ENCODE results near the gene SDK1.
"Not testable (repeated sequence)": the region's sequence is repeated elsewhere in the genome, so short reads cannot be mapped to it uniquely, and the experiment has no call there.

The SDK1 gene

DNA sequence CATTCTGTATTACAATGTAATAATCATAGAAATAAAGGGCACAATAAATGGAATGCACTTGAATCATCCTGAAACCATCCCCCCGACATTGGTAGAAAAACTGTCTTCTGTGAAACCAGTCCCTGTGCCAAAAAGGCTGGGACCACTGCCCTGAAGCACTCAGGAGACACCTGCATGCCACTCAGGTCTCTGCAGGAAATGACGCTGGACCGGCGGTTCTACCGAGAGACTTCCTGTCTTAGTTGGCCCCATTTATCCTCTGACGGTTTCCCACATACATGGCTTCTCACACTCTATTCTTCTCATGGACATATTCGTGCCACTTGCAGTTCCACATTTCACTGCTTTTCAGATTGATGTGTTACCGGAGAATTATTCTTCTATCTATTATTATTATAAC is 617.5 kb downstream of the SDK1 start:
- Histone ChIP-seq H3K4me1 (ENCODE audit: control insufficient read depth, insufficient read depth, low read length) (no peaks in the 10 kb centered on the region), H3K4me3 (ENCODE audit: low read length) (no peak overlapping the region), H3K9me3 (ENCODE audit: control insufficient read depth, low read length) (no peaks in the 10 kb centered on the region), H3K9ac (ENCODE audit: low read length) (no peak overlapping the region), H3K36me3 (ENCODE audit: control insufficient read depth, insufficient read depth, low read length) (no peaks in the 10 kb centered on the region), H3K27me3 (ENCODE audit: control insufficient read depth, insufficient read depth, low read length) (no peaks in the 10 kb centered on the region)

DNA sequence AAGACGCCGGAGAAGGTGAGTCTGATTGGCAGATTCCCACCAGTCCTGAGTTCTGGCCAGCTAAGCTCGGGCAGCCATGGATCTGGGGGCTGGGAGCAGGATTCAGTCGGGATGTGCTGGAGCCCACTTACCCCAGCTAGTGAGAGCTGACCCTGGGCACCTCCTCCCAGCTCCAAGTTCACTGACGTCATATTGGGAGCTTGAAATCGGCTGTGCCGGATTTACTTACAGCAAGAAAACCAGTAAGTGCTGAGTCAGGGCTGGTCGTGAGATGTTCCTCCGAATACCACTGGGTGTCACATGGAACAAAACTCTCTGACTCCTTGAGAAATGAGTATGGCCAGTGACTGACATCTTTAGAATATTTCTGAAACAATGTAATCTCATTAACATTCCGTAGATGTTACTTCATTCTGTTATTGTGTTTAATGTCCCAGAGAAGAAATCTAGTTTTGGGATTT is 621.2 kb downstream of the SDK1 start:
- Histone ChIP-seq H3K9ac (ENCODE audit: low read length) (no peak overlapping the region), H3K9me3 (ENCODE audit: control insufficient read depth, low read length) (no peaks in the 10 kb centered on the region), H3K27me3 (ENCODE audit: control insufficient read depth, insufficient read depth, low read length) (no peaks in the 10 kb centered on the region), H3K36me3 (ENCODE audit: control insufficient read depth, insufficient read depth, low read length) (no peaks in the 10 kb centered on the region), H3K4me3 (ENCODE audit: low read length) (no peak overlapping the region), H3K4me1 (ENCODE audit: control insufficient read depth, insufficient read depth, low read length) (no peaks in the 10 kb centered on the region)

DNA sequence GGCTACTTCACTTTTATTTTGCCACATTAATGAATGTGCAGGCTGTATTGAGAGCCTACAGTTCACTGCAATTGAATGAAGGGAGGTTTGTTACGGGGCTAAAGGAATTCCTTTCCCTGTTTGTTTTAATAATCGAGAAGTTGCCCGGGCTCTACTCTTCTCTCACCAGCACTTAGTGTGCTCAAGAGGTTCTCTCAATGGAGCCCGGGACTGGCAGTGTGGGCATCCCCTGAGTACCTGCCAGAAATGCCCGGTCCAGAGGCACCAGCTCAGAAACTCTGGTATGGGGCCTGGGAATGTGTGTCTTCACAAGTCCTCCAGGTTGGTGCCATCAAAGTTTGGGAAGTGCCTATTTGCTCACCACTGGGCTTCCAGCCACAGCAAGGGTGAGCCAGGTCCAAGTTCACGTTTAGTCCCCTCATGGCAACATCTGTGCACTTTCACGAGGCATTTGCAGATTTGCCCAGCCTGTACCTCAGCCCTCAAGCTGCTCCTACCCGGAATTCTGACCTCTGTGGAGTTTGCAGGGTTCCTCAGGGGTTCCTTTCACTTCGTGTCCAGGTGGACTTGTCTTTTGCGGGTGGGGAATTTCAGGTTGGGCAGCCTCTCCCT is 622.4 kb downstream of the SDK1 start:
- no peaks in the 10 kb centered on the region for H3K27me3 ChIP-seq (ENCODE audit: control insufficient read depth, insufficient read depth, low read length)
- H3K9ac ChIP-seq (ENCODE audit: low read length): no peak overlapping the region
- no peaks in the 10 kb centered on the region for H3K4me1 ChIP-seq (ENCODE audit: control insufficient read depth, insufficient read depth, low read length)
- no peaks in the 10 kb centered on the region for H3K9me3 ChIP-seq (ENCODE audit: control insufficient read depth, low read length)
- no peak overlapping the region for H3K4me3 ChIP-seq (ENCODE audit: low read length)
- H3K36me3 ChIP-seq (ENCODE audit: control insufficient read depth, insufficient read depth, low read length): no peaks in the 10 kb centered on the region

DNA sequence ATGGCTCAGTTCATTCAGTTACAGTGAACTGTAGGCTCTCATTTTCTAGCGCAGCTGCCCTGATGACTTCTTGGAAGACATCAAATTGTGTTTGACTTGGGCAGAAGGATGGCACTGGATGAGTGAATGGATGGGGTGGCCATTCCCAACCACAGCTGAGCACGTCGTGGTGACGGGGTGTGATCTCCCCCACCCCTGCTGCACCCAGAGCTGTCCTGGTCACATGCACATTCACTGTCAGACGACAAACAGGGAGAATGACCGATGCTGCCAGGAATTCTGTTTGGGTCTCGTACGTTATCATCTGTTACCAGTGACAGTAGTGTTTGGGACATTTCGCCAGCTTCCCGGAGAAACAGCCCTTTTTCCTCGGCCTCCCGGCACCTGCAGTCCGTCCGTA is 623.2 kb downstream of the SDK1 start:
- no peaks in the 10 kb centered on the region for H3K27me3 ChIP-seq (ENCODE audit: control insufficient read depth, insufficient read depth, low read length)
- no peak overlapping the region for H3K9ac ChIP-seq (ENCODE audit: low read length)
- H3K4me3 ChIP-seq (ENCODE audit: low read length): no peak overlapping the region
- no peaks in the 10 kb centered on the region for H3K4me1 ChIP-seq (ENCODE audit: control insufficient read depth, insufficient read depth, low read length)
- H3K9me3 ChIP-seq (ENCODE audit: control insufficient read depth, low read length): no peaks in the 10 kb centered on the region
- no peaks in the 10 kb centered on the region for H3K36me3 ChIP-seq (ENCODE audit: control insufficient read depth, insufficient read depth, low read length)

DNA sequence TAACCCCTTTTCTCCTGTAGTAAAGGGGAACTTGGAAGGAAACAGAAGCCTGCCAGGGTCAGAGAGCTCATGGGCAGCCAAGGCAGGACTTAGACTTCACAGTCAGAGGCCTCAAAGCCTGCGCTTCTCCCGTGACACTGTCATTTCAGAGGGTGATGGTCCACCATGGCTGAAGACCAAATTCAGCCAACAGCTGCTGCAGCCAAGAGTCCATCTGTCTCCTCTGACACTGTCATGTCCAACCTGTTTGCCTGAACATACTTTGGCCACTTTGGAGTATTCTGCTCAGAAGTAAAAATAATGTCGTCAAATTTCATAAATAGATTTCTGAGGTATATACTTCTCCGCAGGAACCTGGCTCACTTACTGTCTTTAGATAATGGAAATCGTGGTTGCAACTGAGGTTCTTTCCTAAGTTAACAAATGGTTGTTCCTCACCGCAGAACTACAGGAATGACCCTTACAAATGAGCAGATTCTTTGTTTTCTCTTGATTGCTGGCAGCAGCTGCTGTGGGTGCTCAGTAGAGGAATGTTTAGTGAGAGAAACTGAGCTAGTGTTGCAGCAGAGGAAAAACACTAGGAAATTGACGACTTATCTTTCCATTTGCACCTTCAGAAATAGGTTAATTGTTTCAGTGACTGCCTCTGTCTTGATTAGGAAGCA is 626.5 kb downstream of the SDK1 start:
- H3K4me3 ChIP-seq (ENCODE audit: low read length): no peak overlapping the region

DNA sequence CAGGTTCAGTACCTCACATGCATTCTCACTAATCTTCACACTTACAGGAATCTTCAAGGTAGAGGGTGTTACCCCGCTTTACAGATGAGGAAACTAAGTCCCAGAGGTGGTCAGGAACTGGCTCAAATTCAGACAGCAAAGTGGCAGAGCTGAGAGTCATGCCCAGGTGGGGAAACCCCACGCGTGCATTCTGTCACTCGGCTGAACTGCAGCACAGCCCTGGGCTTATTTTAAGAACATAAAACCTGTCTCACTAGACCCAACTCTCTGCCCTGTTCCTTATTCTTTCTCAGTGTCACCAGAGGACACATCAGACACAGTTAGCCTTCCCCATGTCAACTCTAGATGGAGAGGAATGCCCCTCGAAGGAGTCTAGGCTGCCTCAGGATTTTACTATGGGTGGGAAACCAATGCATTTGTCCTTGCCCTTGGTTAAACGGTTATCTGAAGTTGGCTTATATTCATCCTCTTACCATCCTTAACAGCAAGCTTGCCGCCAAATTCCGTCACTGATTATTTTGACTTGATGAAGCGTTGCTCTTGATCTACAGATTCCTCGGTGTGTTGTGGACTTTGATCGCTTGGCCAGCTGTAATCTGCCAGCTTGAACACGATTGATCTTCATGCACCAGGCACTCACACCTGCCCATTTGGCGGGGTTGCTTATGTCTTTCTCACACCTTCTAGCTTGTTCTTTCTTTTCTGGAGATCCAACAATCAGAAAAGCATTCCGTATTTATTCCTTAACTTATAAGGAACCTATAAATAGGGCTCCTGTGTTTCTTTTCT is 627.9 kb downstream of the SDK1 start:
- Histone ChIP-seq H3K36me3 (ENCODE audit: control insufficient read depth, insufficient read depth, low read length) (no peaks in the 10 kb centered on the region), H3K4me1 (ENCODE audit: control insufficient read depth, insufficient read depth, low read length) (no peaks in the 10 kb centered on the region), H3K9me3 (ENCODE audit: control insufficient read depth, low read length) (no peaks in the 10 kb centered on the region), H3K4me3 (ENCODE audit: low read length) (no peak overlapping the region), H3K9ac (ENCODE audit: low read length) (no peak overlapping the region), H3K27me3 (ENCODE audit: control insufficient read depth, insufficient read depth, low read length) (no peaks in the 10 kb centered on the region)

More for the DNA sequence above, 626.5 kb downstream of the SDK1 start:
- Histone ChIP-seq H3K4me1 (ENCODE audit: control insufficient read depth, insufficient read depth, low read length) (no peaks in the 10 kb centered on the region), H3K9me3 (ENCODE audit: control insufficient read depth, low read length) (no peaks in the 10 kb centered on the region), H3K9ac (ENCODE audit: low read length) (no peak overlapping the region), H3K36me3 (ENCODE audit: control insufficient read depth, insufficient read depth, low read length) (no peaks in the 10 kb centered on the region), H3K27me3 (ENCODE audit: control insufficient read depth, insufficient read depth, low read length) (no peaks in the 10 kb centered on the region)

DNA sequence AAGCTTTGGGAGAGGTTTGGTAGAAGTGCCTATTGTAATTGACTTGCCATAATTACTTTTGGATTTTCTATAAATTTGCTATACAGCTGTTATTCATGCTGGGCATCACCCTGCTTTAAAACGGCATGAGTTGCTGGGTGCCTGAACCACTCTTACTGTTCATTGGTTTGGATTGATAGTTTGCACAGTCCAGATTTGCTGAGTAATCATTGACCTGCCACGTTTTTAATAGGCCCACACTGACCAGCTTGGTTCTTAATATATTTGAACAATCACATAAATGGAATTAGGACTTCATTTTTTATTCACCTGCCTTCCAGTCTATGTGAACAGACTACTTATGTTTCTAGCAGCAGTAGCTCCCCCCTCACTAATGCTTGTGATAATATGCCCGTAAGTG is 630.8 kb downstream of the SDK1 start:
- no peaks in the 10 kb centered on the region for H3K4me1 ChIP-seq (ENCODE audit: control insufficient read depth, insufficient read depth, low read length)
- H3K36me3 ChIP-seq (ENCODE audit: control insufficient read depth, insufficient read depth, low read length): no peaks in the 10 kb centered on the region
- H3K27me3 ChIP-seq (ENCODE audit: control insufficient read depth, insufficient read depth, low read length): no peaks in the 10 kb centered on the region
- no peak overlapping the region for H3K4me3 ChIP-seq (ENCODE audit: low read length)
- no peak overlapping the region for H3K9ac ChIP-seq (ENCODE audit: low read length)
- H3K9me3 ChIP-seq (ENCODE audit: control insufficient read depth, low read length): no peaks in the 10 kb centered on the region

DNA sequence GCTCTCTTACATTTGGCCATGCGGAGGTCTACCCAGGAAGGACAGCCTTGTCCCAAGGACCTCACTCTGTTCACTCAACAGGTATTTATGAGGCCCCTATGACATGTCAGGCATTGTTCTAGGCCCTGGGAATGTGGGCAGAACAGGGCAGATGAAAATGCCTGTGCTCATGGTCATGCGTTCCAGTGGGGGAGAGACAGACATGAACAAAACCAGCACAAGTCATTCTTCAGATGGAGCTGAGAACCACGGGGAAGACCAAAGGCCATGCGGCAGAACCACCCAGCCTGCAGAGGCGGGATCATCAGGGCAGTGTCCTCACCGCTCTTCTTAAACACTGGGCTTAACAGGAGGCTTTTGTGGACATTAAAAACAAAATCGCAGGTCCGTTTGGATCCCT is 636.1 kb downstream of the SDK1 start:
- Histone ChIP-seq H3K4me1 (ENCODE audit: control insufficient read depth, insufficient read depth, low read length) (no peaks in the 10 kb centered on the region), H3K4me3 (ENCODE audit: low read length) (no peak overlapping the region), H3K27me3 (ENCODE audit: control insufficient read depth, insufficient read depth, low read length) (no peaks in the 10 kb centered on the region), H3K9me3 (ENCODE audit: control insufficient read depth, low read length) (no peaks in the 10 kb centered on the region), H3K9ac (ENCODE audit: low read length) (no peak overlapping the region), H3K36me3 (ENCODE audit: control insufficient read depth, insufficient read depth, low read length) (no peaks in the 10 kb centered on the region)

DNA sequence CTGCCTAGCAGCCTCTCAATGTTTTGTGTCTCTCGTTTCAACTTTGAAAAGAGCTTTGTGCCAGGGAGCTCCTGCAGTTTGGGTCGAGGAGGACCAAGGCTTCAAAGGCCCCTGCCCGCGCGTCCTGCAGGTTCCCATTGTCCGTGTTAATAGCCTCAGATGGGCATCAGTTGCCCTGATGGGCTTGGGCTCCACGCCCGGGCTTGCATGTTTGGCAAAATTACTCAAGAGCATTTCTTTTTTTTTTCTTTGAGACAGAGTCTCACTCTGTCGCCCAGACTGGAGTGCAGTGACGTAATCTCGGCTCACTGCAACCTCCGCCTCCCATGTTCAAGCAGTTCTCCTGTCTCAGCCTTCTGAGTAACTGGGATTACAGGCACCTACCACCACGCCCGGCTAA is 636.6 kb downstream of the SDK1 start:
- no peaks in the 10 kb centered on the region for H3K4me1 ChIP-seq (ENCODE audit: control insufficient read depth, insufficient read depth, low read length)
- H3K9me3 ChIP-seq (ENCODE audit: control insufficient read depth, low read length): no peaks in the 10 kb centered on the region
- H3K27me3 ChIP-seq (ENCODE audit: control insufficient read depth, insufficient read depth, low read length): no peaks in the 10 kb centered on the region
- no peak overlapping the region for H3K9ac ChIP-seq (ENCODE audit: low read length)
- H3K4me3 ChIP-seq (ENCODE audit: low read length): no peak overlapping the region
- H3K36me3 ChIP-seq (ENCODE audit: control insufficient read depth, insufficient read depth, low read length): no peaks in the 10 kb centered on the region

DNA sequence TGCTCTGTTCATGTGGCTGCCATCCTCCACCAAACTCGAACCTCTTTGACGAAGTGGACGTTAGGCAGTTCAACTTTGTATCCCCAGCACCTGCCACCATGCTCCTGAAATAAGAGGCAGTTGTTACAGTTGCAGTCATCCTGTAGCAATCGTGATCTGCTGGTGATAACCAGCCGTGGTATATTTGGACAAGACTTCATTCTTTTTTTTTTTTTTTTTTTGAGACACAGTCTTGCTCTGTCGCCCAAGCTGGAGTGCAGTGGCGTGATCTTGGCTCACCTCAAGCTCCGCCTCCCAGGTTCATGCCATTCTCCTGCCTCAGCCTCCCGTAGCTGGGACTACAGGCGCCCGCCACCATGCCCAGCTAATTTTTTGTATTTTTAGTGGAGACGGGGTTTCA is 640.7 kb downstream of the SDK1 start:
- H3K9me3 ChIP-seq (ENCODE audit: control insufficient read depth, low read length); H3K27me3 ChIP-seq (ENCODE audit: control insufficient read depth, insufficient read depth, low read length); H3K4me1 ChIP-seq (ENCODE audit: control insufficient read depth, insufficient read depth, low read length); H3K4me3 ChIP-seq (ENCODE audit: low read length); H3K9ac ChIP-seq (ENCODE audit: low read length); H3K36me3 ChIP-seq (ENCODE audit: control insufficient read depth, insufficient read depth, low read length): not testable (repeated sequence)

DNA sequence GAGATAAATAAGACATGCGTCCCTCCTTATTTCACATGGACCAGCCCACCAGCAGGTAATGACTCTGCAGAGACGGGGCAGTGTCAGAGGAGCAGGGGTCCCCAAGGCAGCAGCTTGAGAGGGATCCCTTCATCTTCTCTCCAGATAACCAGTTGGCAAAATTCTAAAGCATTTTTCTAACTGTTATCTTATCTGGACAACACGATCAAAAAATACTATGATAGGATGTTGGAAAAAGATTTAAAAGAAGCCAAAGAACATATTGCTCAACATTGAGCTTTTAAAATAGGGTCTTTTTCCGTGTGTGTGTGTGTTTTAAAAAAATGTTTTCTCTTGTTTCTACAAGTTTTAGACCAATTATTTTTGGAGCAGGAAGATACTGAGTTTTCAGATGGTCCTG is 641.2 kb downstream of the SDK1 start:
- Histone ChIP-seq H3K36me3 (ENCODE audit: control insufficient read depth, insufficient read depth, low read length) (no peaks in the 10 kb centered on the region), H3K9ac (ENCODE audit: low read length) (no peak overlapping the region), H3K27me3 (ENCODE audit: control insufficient read depth, insufficient read depth, low read length) (no peaks in the 10 kb centered on the region), H3K4me3 (ENCODE audit: low read length) (no peak overlapping the region), H3K4me1 (ENCODE audit: control insufficient read depth, insufficient read depth, low read length) (no peaks in the 10 kb centered on the region), H3K9me3 (ENCODE audit: control insufficient read depth, low read length) (no peaks in the 10 kb centered on the region)

Measured in mucosa of stomach (tissue), 1 donor.